Heart left ventricle (tissue), 13 donors: ENCODE data around the gene U2SURP.

ENCODE experiments used
- CTCF ChIP-seq, 12 donors: fragments of 200-600 bp; sonication (generic) in 4 of 12; IDR thresholded peaks; one replicate each; pipeline versions ENCODE4 v1.5.0 to v1.8.0; 2018 to 2022; ENCODE audit warnings: antibody characterized with exemption in 12 of 12, mild to moderate bottlenecking in 5 of 12
- POLR2A ChIP-seq, 2 donors: fragments of 450-650 bp; IDR thresholded peaks; one replicate each; pipeline ENCODE4 v1.6.1; 2017; ENCODE audit warnings: antibody characterized with exemption in 2 of 2, mild to moderate bottlenecking in 2 of 2, moderate library complexity in 2 of 2
- donor health status: ischemic (EF 13 %, LVEDD 7.1; RV severe dilation, severe dysfunction).
- donor health status: DM: no; HTN: yes; CAD: no.
- donor health status: DM: no; HTN: no; CAD: no.
- donor health status: ischemic (EF 25% LVEDD 6.9; RV normal size, moderate dysfunction).
- donor health status: ischemic (EF 25% LVEDD 5.7; RV mildly dilated, moderate dysfunction).
- donor health status: ischemic (EF 35%, LVEDD 5.7; RV mildly dilated, moderate dysfunction).
- donor health status: nonischemic (EF 11% LVEDD 7.7; RV severe dilation, severe dysfunction).
- donor health status: DM: yes; HTN: yes; CAD: no.
- donor health status: PGD.
- donor health status: ischemic (EF 29% LVEDD 5.4; RV normal size, mild dysfunction).
- donor health status: nonischemic (EF 23%, LVEDD 6.1; RV moderate dilation, normal function).

GRCh38 chr3:143083781-143084180 lies 82.4 kb downstream of the U2SURP start:
- TF ChIP-seq POLR2A (IDR thresholded peaks at IDR 0.05) (no peak), CTCF (IDR thresholded peaks at IDR 0.05) (no peak)
